Suprapubic skin (tissue), 3 donors: ENCODE measurements around the gene DNAH17.

Source experiments
- POLR2AphosphoS5 ChIP-seq, 3 donors: sonication (generic); formaldehyde crosslinking; IDR thresholded peaks; one replicate each; pipeline ENCODE4 v1.6.1; 2017; ENCODE audit warnings: antibody characterized with exemption in 3 of 3
- TF ChIP-seq, protein P1 (sequence below), 2 donors: fragments of 200-600 bp in 1 of 2; fragments of 450-650 bp in 1 of 2; sonication (generic) in 1 of 2; IDR thresholded peaks; one replicate each; pipeline ENCODE4 v1.5.1; 2016 to 2019; ENCODE audit warnings: antibody characterized with exemption in 2 of 2, mild to moderate bottlenecking in 1 of 2, moderate library complexity in 1 of 2

GRCh38 chr17:78605429-78605828, 28.2 kb upstream of the DNAH17 start:
- TF ChIP-seq, protein P1, sequence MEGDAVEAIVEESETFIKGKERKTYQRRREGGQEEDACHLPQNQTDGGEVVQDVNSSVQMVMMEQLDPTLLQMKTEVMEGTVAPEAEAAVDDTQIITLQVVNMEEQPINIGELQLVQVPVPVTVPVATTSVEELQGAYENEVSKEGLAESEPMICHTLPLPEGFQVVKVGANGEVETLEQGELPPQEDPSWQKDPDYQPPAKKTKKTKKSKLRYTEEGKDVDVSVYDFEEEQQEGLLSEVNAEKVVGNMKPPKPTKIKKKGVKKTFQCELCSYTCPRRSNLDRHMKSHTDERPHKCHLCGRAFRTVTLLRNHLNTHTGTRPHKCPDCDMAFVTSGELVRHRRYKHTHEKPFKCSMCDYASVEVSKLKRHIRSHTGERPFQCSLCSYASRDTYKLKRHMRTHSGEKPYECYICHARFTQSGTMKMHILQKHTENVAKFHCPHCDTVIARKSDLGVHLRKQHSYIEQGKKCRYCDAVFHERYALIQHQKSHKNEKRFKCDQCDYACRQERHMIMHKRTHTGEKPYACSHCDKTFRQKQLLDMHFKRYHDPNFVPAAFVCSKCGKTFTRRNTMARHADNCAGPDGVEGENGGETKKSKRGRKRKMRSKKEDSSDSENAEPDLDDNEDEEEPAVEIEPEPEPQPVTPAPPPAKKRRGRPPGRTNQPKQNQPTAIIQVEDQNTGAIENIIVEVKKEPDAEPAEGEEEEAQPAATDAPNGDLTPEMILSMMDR (IDR thresholded peaks at IDR 0.05) = no peak
- no peak for TF ChIP-seq POLR2AphosphoS5 (IDR thresholded peaks at IDR 0.05)
